Right kidney (tissue), 9 donors: ENCODE measurements around the gene NKD1.
"Not testable (repeated sequence)": the region's sequence is repeated elsewhere in the genome, so short reads cannot be mapped to it uniquely, and the experiment has no call there.

Experiments used
- DNase-seq: peaks from one replicate; pipeline ENCODE4 v3.0.0-alpha.2; 2016
- long read RNA-seq, 8 donors: transcript quantifications; one replicate each; lab custom pipeline, GENCODE V29; 2026

The NKD1 gene, protein sequence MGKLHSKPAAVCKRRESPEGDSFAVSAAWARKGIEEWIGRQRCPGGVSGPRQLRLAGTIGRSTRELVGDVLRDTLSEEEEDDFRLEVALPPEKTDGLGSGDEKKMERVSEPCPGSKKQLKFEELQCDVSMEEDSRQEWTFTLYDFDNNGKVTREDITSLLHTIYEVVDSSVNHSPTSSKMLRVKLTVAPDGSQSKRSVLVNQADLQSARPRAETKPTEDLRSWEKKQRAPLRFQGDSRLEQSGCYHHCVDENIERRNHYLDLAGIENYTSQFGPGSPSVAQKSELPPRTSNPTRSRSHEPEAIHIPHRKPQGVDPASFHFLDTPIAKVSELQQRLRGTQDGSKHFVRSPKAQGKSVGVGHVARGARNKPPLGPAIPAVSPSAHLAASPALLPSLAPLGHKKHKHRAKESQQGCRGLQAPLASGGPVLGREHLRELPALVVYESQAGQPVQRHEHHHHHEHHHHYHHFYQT
- long read RNA-seq, donor 1, full-length matches to known transcripts, result 4 of 4 reads
- long read RNA-seq, donor 1, partial matches to known transcripts, result 0 of 4 reads
- long read RNA-seq, donor 1, other reads (novel, unspliced or antisense), result 0 of 4 reads
- long read RNA-seq, donor 2, full-length matches to known transcripts, result 2 of 2 reads
- long read RNA-seq, donor 2, partial matches to known transcripts, result 0 of 2 reads
- long read RNA-seq, donor 2, other reads (novel, unspliced or antisense), result 0 of 2 reads
- long read RNA-seq, donor 3, full-length matches to known transcripts, result 3 of 3 reads
- long read RNA-seq, donor 3, partial matches to known transcripts, result 0 of 3 reads
- long read RNA-seq, donor 3, other reads (novel, unspliced or antisense), result 0 of 3 reads
- long read RNA-seq, donor 4, full-length matches to known transcripts, result 3 of 3 reads
- long read RNA-seq, donor 4, partial matches to known transcripts, result 0 of 3 reads
- long read RNA-seq, donor 4, other reads (novel, unspliced or antisense), result 0 of 3 reads
- long read RNA-seq, donor 5, full-length matches to known transcripts, result 4 of 4 reads
- long read RNA-seq, donor 5, partial matches to known transcripts, result 0 of 4 reads
- long read RNA-seq, donor 5, other reads (novel, unspliced or antisense), result 0 of 4 reads
- long read RNA-seq, donor 6, full-length matches to known transcripts, result 8 of 8 reads
- long read RNA-seq, donor 6, partial matches to known transcripts, result 0 of 8 reads
- long read RNA-seq, donor 6, other reads (novel, unspliced or antisense), result 0 of 8 reads
- long read RNA-seq, donor 7, result 0 reads
- long read RNA-seq, donor 8, full-length matches to known transcripts, result 3 of 3 reads
- long read RNA-seq, donor 8, partial matches to known transcripts, result 0 of 3 reads
- long read RNA-seq, donor 8, other reads (novel, unspliced or antisense), result 0 of 3 reads

DNA sequence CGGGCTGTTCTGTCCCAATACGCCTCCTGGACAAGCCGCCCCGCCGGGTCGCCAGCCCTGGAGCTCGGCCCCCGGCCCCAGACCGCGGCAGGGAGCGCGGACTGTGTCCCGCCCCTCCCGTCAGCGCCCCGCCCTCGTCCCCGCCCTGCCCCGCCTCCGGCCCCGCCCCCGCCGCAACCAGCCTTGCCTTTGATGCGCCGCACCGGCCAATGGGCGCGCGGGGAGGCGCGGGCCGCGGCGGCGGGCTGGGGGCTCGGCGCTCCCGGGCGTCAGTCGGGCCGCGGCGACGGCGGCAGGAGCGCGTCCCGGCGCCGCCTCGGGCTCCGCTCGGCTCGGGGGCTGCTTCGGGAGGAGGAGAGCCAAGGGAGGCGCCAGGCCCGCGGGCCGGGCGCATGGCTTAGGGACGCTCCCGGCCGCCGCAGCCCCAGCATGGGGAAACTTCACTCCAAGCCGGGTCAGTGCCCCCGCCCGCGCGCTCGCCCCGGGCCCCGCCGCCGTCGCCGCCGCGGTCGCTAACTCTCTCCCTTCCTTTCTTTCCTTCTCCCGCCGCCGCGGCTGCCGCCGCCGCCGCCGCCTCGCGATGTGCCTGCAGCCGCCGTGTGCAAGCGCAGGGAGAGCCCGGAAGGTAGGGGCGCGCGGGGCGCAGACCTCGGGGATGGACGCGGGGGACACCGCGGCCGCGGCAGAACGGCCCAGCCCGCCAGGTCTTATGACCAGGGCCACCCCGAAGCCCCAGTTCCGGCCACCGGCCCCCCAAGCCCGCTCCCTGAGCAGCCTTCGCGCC lies at the start of gene NKD1:
Gene NKD1, plus strand, starts transcription at position 272 of the 784 bp plus-strand sequence. Its CDS starts 158 bp downstream, at position 430.
- DNase-seq, result peak; percentile 77

DNA sequence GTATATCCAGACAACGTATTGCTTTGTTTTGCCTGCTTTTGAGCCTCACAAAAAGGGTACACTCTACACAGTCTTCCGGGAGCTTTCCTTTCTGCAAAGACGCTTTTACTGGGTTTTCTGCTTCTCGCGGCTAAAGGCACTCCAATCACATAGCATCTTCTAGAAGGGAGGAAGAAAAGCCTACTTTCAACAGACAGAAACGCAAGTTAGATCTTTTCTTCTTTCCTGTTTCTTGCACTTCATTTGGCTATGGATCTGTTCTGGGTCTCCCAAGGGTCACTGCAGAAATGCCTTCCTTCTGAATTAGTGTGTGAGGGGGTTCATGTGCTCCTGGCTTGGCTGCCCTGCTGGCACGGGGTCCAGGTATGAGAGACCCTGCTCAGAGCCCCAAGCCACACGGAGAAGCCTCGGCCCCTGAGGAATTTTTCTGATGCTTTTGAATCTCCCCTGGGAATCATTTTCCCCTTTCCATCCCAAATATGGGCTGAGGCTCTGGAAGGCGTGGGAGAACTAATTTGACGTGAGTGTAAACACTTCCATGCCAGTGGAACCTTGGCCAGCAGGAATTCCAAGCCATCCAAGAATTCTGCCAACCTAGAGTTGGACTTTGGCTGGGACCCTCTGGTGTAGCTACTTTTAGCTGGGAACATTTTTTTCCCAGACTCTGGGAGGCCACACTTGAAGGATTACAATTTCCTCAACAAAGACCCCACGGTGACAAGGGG lies 49.6 kb upstream of the NKD1 start:
- peak; percentile 15 for DNase-seq

DNA sequence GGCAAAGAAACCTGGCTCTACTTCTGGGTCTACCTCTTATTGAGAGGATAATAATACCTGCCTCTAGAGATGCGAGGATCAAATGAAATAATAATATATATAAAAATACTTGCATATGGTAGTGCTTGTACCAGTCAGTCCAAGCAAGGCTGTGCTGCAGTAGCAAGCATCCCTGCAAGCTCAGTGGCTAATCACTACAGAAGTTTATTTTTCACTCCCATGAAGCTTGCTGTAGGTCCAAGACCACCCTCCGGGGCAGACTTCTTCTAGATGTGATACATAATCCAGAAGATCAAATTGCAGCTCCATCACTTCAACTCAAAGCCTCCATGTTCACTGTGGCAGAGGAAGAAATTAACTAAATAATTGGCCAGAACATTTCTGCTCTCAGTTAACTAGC lies 48.9 kb upstream of the NKD1 start:
- no peak for DNase-seq

DNA sequence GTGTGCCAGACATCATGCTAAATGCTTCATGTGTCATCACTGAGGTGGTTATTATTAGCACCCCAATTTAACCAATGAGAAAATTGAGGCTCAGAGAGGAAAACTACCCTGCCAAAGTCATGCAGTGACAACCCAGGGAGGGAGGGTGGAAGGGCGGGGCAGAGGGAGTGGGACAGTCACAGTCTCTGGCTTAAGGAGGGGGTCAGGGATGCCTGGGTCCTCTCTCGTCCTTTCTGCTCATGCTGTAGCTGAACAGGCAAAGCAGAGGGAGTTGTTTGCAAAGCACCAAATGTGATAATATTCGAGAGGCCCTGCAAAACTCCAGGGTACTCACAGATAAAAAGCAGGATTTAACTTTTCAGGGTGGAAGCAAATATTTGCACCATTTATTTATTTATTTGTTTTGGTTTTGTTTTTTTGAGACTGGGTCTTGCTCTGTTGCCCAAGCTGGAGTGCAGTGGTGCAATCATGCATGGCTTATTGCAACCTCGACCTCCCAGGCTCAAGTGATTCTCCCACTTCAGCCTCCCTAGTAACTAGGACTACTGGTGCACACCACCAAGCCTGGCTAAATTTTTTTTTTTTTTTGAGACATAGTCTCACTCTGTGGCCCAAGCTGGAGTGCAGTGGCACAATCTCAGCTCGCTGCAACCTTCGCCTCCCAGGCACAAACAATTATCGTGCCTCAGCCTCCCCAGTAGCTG lies 47.9 kb upstream of the NKD1 start:
- DNase-seq, result no peak

DNA sequence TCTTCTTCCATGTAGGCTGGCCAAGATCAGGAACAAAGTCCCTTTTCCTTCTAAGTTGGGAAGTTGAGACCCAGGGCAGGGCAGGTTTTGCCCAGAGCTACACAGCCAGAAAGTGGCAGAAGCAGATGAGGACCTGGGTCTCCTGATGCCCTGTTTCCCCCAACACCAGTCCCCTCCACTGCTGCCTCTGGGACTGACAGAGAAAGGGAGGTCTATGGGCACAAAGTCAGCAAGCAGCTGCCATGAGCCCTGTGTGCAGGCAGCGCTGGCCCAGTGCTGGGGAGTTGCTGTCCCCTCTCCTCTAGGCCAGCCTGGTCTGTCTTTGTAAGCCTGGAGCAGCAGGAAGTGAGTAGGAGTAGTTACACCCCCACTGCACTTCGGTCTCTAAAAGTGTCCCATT lies 46.9 kb upstream of the NKD1 start:
- DNase-seq, result no peak

DNA sequence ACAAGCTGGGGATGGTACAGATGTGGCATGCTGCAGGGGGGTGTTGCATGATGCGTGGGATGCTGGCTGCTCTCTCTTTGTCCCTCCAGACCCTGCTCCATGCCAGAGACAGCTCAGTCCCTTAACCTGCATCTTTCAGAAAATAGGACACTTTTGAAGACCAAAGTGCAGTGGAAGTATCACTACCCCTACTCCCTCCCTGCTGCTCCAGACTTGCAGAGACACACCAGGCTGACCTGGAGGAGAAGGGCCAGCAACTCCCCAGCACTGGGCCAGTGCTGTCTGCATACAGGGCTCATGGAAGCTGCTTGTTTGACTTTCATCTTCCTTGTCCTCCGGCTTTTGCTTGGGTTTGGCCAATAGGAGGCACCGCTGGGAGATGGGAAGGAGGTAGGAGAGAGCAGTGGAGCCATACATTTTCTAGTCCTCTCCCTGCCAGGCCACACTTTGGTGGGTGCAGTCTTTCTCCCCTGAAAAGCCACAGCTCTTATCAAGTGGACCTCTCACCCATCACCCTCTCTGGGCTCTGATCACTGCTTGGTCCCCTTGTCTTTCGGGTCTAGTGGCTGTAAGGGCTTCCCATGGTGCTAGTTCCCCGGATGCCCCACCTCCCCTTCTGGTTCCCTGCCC lies 46.1 kb upstream of the NKD1 start:
- no peak for DNase-seq

DNA sequence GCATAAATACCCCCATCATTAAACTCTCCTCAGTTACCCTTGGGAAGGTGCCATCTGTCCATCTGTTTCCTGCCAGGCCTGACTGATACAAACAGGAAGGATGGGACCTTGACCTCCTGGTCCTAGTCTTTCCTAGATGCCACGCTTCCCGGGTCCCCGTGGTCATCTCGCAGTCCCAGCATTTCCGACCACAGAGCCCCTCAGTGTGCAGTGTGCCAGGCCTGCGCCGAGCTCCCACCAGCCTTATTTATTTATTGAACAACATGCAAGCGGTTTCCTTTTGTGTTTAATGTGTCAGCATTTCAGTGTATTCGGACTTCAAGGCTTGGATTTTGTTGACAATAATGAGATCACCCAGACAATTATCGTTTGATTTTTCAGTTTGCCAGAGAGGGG lies 45.6 kb upstream of the NKD1 start:
- DNase-seq, result no peak

DNA sequence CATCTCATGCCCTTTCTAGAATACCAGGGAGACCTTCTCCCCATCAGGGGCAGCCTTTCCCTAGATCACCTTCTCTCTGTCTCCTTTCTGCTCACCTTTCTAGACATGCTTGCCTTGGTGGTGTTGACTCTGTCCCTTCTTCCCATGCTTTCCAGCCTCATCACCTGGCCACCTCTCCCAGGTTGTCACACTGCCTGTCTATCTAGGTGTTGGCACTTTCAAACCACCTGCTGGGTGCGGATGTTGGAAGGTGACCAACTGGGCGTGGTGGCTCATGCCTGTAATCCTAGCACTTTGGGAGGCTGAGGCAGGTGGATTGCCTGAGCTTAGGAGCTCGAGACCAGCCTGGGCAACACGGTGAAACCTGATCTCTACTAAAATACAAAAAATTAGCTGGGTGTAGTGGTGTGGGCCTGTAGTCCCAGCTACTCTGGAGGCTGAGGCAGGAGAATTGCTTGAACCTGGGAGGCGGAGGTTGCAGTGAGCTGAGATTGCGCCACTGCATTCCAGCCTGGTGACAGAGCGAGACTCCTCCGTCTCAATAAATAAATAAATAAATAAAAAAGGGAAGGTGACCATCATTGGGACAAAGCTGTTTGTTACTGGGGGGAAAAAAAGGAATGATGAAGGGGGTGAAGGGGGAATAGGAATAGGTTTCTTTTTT lies 44.2 kb upstream of the NKD1 start:
- not testable (repeated sequence) for DNase-seq

DNA sequence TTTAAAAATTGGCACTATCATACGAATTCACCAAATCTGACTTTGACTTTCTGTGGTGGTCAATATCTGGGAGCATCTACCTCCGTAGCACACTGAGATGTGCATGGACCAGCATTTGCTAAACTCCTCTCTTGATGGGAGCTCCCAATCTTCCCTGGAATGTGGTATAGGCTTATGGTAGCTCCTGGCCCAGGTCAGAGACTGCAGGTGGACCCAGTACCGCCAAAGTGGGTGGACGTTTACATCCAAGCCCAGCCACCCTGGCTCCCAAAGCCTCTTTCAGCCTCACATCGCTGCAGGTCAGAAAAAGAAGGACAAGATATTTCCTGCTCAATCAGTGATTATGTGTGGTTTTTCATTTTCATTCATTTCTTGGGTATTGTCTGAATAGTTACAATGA lies 43.1 kb upstream of the NKD1 start:
- no peak for DNase-seq

DNA sequence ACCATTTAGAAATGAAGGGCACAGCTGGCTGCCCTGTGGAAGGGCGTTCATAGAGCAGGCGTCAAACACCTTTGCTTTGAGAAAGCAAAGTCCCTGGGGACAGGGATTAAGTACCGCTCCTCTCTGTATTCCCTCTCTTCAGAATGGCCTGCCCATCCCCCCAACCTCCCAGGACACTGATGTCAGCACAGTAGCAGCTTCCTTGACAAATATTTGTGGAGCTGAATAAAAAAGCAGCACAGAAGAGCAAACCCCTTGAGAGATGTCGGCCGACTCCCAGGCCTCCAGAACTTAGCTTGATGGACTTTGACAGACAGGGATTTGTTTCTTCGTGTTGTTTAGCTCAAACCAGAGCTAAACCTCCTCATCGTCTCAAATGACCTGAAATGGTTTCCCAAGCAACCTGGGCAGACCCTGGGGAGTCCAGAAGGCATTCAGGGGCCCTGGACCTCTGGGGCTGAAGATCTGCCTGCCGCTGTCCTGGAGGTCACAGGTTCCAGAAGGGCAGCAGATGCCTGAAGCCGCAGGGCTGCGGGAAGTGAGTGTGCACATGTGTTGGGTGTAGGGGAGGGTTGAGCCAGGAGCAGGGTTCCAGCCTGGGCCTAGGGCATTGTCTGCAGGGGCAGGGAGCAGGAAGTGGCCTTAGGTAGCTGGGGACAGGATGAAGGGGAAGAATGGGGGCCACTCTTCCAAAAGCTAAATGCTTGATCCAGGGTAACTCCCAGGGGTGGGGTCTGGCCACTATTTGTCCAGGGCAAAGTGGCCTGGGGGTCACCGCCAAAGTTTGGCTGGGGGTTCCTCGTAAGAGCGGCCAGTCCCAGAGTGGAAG lies 42.3 kb upstream of the NKD1 start:
- DNase-seq, result peak; percentile 6

DNA sequence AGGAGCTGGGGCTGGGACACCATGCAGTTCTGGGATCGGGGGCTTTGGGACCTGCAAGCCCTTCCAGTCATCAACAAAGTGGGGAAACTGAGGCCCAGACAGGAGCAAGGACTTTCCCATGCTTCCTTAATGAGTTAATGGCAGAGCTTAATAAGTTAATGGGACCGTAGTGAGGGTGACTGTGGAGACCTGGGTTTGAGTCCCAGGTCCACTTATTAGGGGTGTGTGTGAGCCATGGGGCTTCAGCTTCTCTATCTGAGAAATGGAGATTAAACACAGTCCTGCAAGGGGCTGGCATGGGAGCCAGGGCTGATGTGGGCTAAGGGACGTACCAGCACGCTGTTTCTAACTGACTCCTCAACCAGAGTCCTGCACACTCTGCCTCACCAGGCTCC lies 41.7 kb upstream of the NKD1 start:
- no peak for DNase-seq

DNA sequence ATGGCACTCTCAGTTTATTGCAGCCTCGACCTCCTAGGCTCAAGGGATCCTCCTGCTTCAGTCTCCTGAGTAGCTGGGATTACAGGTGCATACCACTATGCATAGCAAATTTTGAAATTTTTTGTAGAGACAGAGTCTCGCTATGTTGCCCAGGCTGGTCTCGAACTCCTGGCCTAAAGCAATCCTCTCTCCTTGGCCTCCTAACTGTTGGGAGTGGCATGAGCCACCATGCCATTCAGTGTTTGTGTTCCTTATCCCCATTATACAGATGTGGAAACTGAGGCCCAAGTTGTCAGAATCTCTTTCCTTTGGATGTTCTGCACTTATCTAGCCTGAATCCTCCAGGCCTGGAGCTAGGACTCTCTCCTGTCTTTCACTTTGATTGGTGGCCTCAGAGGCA lies 40.8 kb upstream of the NKD1 start:
- DNase-seq, result no peak

DNA sequence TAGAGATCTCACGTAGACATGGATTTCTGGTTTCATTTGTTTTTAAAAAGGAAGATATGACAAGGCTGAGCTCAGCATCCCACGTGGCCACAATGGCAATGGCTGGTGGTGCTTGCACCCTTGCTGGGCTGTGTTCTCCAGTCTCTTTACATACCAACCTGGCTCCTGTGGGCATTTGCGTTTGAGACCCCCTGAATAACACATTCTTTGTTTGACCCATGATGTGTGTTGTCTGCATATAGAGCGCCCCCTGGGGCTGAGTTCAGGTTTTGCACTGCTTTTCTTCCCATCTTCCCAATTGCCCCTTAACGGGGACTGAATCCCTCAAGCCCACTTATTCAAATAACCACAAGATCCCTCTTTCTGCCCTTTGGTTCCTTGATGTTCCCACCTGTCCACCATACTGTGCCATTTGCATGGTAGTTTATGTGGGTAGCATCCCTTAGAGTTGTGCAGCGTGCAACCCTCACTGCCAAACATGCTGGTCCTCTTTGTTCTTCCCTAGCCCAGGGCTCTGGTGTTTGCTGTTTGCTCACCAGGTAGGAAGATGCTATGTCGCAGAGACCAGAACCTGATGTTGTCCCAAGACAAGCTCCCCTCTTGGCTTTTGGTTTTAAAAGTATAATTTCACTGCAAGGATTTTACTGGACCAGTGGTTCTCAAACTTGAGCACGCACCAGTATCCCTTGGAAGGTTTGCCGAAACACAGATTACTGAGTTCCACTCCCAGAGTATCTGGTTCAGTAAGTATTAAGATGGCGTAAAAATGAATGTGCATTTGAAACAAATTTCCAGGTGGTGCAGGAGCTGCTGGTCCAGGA lies 38.5 kb upstream of the NKD1 start:
- no peak for DNase-seq

DNA sequence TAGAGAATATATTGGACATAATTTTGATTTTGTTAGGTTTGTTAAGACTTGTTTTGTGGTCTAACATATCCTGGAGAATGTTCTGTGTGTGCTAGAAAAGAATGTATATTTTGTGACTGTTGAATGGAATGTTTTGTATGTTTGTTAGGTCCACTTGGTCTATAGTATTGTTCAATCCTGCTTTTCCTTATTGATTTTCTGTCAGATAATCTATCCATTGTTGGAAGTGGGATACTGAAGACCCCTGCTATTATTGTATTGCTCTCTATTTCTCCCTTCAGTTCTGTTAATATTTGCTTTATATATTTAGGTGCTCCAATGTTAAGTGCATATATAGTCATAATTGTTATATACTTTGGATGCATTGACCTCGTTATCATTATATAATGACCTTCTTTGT lies 33.0 kb upstream of the NKD1 start:
- no peak for DNase-seq

DNA sequence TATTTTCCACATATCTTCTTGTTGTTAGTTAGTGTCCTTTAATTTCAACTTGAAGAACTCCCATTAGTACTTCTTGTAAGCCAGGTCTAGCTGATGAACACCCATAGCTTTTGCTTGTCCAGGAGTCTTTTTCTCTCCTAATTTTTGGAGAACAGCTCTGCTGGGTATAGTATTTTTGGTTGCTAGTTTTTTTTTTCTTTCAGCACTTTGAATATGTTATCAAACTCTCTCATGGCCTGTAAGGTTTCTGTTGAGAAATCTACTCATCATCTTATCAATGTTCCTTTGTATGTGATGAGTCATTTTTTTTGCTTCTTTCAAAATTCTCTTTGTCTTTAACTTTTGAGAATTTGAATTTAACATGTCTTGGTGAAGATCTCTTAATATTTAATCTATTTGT lies 31.8 kb upstream of the NKD1 start:
- DNase-seq, result no peak

DNA sequence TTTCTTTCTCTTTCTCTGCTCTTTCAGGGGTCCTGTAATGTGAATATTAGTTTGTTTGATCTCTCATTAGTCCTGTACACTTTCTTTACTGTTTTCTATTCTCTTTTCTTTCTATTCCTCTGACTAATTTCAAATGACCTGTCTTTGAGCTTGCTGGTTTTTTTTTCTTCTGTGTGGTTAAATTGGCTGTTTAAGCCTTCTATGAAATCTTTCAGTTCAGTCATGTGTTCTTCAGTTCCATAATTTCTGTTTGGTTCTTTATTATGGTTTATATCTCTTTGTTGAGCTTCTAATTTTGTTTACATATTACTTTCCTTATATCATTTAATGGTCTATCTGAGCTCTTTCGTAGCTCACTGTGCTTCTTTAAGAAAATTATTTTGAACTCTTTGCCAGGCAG lies 31.3 kb upstream of the NKD1 start:
- no peak for DNase-seq
